Right lobe of liver (tissue), 6 donors: ENCODE results near the gene CACNA1C. TPM values are rescaled to one million over a fixed set of nuclear protein-coding genes. Genes with fewer than 3 reads are reported as not detected.

Source experiments
- ATAC-seq, 4 donors: fragments of 200-7000 bp; cut with Tn5 transposase; one replicate each; pipeline ENCODE4 v1.9.1; 2020; ENCODE audit warnings: mild to moderate bottlenecking in 4 of 4, moderate library complexity in 4 of 4
- DNase-seq, 3 donors: peaks; one replicate each; pipeline ENCODE4 v3.0.0-alpha.2; 2020
- H3K27ac ChIP-seq, 3 donors: fragments of 200-600 bp; one replicate each; pipeline ENCODE4 v1.8.0; 2022
- H3K27me3 ChIP-seq, 2 donors: fragments of 200-600 bp; one replicate each; pipeline ENCODE4 v1.8.0; 2022
- H3K36me3 ChIP-seq, 4 donors: fragments of 200-600 bp; sonication (generic) in 1 of 4; one replicate each; pipeline versions ENCODE4 v1.5.1 to v1.8.0; 2017 to 2022; ENCODE audit warnings: control low read depth in 1 of 4
- H3K4me1 ChIP-seq, 4 donors: fragments of 200-600 bp; sonication (generic) in 1 of 4; one replicate each; pipeline versions ENCODE4 v1.5.1 to v1.8.0; 2017 to 2022; ENCODE audit warnings: control low read depth in 1 of 4
- H3K4me3 ChIP-seq, 3 donors: fragments of 200-600 bp; one replicate each; pipeline ENCODE4 v1.8.0; 2022
- H3K9me3 ChIP-seq, 4 donors: fragments of 200-600 bp; sonication (generic) in 1 of 4; one replicate each; pipeline versions ENCODE4 v1.5.1 to v1.8.0; 2017 to 2022; ENCODE audit warnings: control low read depth in 1 of 4
- POLR2A ChIP-seq: fragments of 450-650 bp; IDR thresholded peaks from one replicate; pipeline ENCODE4 v1.6.1; 2017; ENCODE audit warnings: antibody characterized with exemption, mild to moderate bottlenecking
- WGBS: methylation state at CpG from one replicate; pipeline ENCODE4 v1.1.6; 2018; ENCODE audit warnings: low coverage, low lambda C conversion rate; ENCODE audit not compliant: insufficient coverage; ENCODE audit errors: missing lambda C conversion rate; 5-methylcytosine and 5-hydroxymethylcytosine counted together
- intact Hi-C, 2 donors: fragments of 100-400 bp; cut with DNase I; formaldehyde crosslinking; loops; one replicate each; pipeline versions ENCODE4 v1.11.2 to v1.14.1; 2022
- total RNA-seq, 6 experiments: library from RNA; depleted of rRNA in 2 of 6; stranded (reverse); fragments of >200 nt in 2 of 6; fragmentation: NEBNext Ultra II Directional in 3 of 6; extraction: Animal tissue kit (Norgen Biotek cat#: 25700) in 3 of 6; gene quantifications; one replicate each; pipeline versions ENCODE4 v1.1.0 to v1.2.4, GENCODE V29; 2016 to 2023
- TF ChIP-seq, protein P1 (sequence below), 4 donors: fragments of 200-600 bp in 3 of 4; fragments of 450-650 bp in 1 of 4; IDR thresholded peaks; one replicate each; pipeline versions ENCODE4 v1.5.1 to v1.8.0; 2016 to 2022; ENCODE audit warnings: antibody characterized with exemption in 4 of 4, mild to moderate bottlenecking in 2 of 4
- donor health status: DM: no; HTN: yes; CAD: no.
- donor health status: DM: no; HTN: no; CAD: no.
- donor health status: DM: no; HTN: no; CAD: no.
- donor health status: DM: no; HTN: yes; CAD: no.
- donor health status: DM: no; HTN: yes; CAD: no.

Gene CACNA1C
- total RNA-seq, 6 experiments from 2014 or later = 0.18 to 1.0 (median 0.57) TPM

DNA sequence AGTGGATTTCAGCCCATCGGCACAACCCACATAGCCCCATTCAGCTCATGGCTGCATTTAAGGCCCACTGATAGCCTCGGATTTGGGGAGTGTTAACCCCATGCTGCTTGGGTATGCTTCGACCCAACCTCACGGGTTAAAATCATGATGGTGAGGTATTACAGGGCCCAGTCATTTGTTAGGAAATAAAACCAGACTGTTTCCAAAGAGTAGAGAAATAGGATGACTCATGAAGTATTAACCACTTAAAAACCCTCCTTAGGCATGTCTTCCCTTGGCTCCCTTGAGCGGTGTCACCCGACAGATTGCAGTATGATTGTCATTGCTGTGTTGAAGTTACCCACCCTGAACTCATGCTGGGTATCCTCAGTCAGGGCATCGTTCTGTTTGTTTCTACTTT lies 289.1 kb downstream of the CACNA1C start:
- TF ChIP-seq, protein P1, sequence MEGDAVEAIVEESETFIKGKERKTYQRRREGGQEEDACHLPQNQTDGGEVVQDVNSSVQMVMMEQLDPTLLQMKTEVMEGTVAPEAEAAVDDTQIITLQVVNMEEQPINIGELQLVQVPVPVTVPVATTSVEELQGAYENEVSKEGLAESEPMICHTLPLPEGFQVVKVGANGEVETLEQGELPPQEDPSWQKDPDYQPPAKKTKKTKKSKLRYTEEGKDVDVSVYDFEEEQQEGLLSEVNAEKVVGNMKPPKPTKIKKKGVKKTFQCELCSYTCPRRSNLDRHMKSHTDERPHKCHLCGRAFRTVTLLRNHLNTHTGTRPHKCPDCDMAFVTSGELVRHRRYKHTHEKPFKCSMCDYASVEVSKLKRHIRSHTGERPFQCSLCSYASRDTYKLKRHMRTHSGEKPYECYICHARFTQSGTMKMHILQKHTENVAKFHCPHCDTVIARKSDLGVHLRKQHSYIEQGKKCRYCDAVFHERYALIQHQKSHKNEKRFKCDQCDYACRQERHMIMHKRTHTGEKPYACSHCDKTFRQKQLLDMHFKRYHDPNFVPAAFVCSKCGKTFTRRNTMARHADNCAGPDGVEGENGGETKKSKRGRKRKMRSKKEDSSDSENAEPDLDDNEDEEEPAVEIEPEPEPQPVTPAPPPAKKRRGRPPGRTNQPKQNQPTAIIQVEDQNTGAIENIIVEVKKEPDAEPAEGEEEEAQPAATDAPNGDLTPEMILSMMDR (IDR thresholded peaks at IDR 0.05) = no peak
- no peak for TF ChIP-seq POLR2A

DNA sequence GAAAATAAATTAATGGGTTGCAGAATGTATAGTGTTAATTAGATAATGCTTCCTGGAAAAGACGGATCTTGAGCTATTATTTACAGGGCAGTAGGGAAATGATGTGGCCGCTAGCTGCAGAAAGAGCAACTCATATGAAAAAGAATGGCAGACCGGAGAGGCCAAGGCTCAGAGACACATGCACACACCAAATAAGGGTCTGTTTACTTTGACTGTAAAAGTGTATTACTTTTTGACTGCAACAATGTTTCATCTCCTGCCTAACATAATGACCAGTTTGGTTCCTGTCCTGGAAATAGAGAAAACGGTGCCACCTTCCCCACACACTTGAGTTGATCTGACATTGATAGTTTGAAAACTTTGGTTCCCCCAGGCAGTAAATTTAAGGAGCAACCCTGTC lies 290.9 kb downstream of the CACNA1C start:
- Histone ChIP-seq H3K4me1 (no peaks in the 10 kb centered on the region), H3K9me3 (no peaks in the 10 kb centered on the region), H3K27ac (no peak overlapping the region), H3K36me3 (no peaks in the 10 kb centered on the region), H3K27me3 (no peaks in the 10 kb centered on the region), H3K4me3 (no peak overlapping the region)
- no peak for ATAC-seq
- WGBS = 35% methylated on average over 4 of the region's 4 CpGs
- intact Hi-C loops = no loop called here
- DNase-seq = no peak
- TF ChIP-seq POLR2A = no peak
- TF ChIP-seq, protein P1 (IDR thresholded peaks at IDR 0.05) = no peak

More for the DNA sequence above, 289.1 kb downstream of the CACNA1C start:
- intact Hi-C loops = no loop called here
- 46% methylated on average over 7 of the region's 7 CpGs for WGBS
- H3K27me3 ChIP-seq = no peaks in the 10 kb centered on the region
- H3K4me1 ChIP-seq = no peaks in the 10 kb centered on the region
- no peak overlapping the region for H3K27ac ChIP-seq
- no peak overlapping the region for H3K4me3 ChIP-seq
- no peak for DNase-seq
- H3K9me3 ChIP-seq = no peaks in the 10 kb centered on the region
- H3K36me3 ChIP-seq = no peaks in the 10 kb centered on the region
- no peak for ATAC-seq

DNA sequence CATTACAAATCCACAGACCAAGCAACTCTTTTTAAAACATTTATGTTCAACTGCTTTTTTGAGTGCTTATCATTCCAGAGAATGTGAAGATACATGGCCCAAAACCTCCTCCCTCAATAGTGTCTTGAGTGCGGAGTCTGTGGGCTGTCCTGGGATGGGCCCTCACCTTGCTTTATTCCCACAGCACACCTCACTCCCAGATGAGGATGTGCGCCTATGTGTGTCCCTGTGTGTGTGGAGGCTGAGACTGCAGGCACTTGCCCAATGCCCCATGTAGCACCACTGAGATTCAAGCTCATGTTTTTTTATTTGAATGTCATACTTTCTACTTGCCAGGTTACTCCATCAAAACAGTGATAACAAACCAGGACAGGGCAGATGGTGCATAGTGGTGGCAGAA lies 291.7 kb downstream of the CACNA1C start:
- Histone ChIP-seq H3K27me3 (no peaks in the 10 kb centered on the region), H3K4me3 (no peak overlapping the region), H3K4me1 (no peaks in the 10 kb centered on the region), H3K9me3 (no peaks in the 10 kb centered on the region), H3K27ac (no peak overlapping the region), H3K36me3 (no peaks in the 10 kb centered on the region)
- intact Hi-C loops = no loop called here
- TF ChIP-seq, protein P1 (IDR thresholded peaks at IDR 0.05) = no peak
- no peak for TF ChIP-seq POLR2A
- DNase-seq (no peak), ATAC-seq (no peak)
- 67% methylated on average over 1 of the region's 2 CpGs for WGBS

GRCh38 chr12:2344885-2345284 lies 292.1 kb downstream of the CACNA1C start:
- Histone ChIP-seq H3K27ac (no peak overlapping the region), H3K9me3 (no peaks in the 10 kb centered on the region), H3K4me1 (no peaks in the 10 kb centered on the region), H3K27me3 (no peaks in the 10 kb centered on the region), H3K4me3 (no peak overlapping the region), H3K36me3 (no peaks in the 10 kb centered on the region)
- no peak for ATAC-seq
- 34% methylated on average over 4 of the region's 4 CpGs for WGBS
- no peak for DNase-seq
- TF ChIP-seq, protein P1 (IDR thresholded peaks at IDR 0.05) = no peak
- no peak for TF ChIP-seq POLR2A
- intact Hi-C loops = no loop called here

GRCh38 chr12:2345902-2346301 lies 293.1 kb downstream of the CACNA1C start:
- intact Hi-C loops = no loop called here
- H3K4me1 ChIP-seq = no peaks in the 10 kb centered on the region
- no peak overlapping the region for H3K4me3 ChIP-seq
- TF ChIP-seq, protein P1 (IDR thresholded peaks at IDR 0.05) = no peak
- TF ChIP-seq POLR2A = no peak
- no peaks in the 10 kb centered on the region for H3K27me3 ChIP-seq
- DNase-seq = no peak
- no peaks in the 10 kb centered on the region for H3K36me3 ChIP-seq
- 54% methylated on average over 7 of the region's 11 CpGs for WGBS
- ATAC-seq = no peak
- H3K9me3 ChIP-seq = no peaks in the 10 kb centered on the region
- H3K27ac ChIP-seq = no peak overlapping the region
